22Rv1 (cell line): ENCODE results near the gene SLC1A1.
"Not testable (repeated sequence)": the region's sequence is repeated elsewhere in the genome, so short reads cannot be mapped to it uniquely, and the experiment has no call there.

Experiments
- H3K27ac ChIP-seq: fragments of 450-650 bp; 2 replicates; pipeline ENCODE4 v1.5.1; 2017
- ZFX ChIP-seq: fragments of 450-650 bp; IDR thresholded peaks from 2 replicates; pipeline ENCODE4 v1.6.1; 2017; ENCODE audit warnings: antibody characterized with exemption, borderline replicate concordance
- TF ChIP-seq, protein P1 (sequence below): fragments of 450-650 bp; IDR thresholded peaks from 2 replicates; pipeline ENCODE4 v1.5.1; 2017; ENCODE audit warnings: mild to moderate bottlenecking

Gene SLC1A1

DNA sequence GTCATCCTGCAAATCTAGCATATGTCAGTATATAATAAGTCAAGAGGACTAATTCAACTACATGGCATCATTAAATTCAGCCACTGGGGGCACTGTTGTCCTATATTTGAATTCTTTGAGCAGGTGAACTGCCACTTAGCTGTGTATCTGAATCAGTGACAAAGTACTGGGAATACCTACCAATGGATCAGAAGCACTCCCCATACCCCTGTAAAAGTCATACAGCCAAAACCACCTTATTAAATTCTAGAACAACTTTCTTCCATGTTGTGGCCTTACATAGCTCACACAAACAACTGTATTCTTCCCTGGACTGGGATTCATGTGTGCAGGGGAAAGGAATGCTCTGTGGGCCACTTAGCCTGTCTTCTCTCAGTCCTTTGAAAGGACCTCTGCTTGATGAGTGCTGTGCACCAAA, 114.4 kb downstream of the SLC1A1 start:
- TF ChIP-seq, protein P1, sequence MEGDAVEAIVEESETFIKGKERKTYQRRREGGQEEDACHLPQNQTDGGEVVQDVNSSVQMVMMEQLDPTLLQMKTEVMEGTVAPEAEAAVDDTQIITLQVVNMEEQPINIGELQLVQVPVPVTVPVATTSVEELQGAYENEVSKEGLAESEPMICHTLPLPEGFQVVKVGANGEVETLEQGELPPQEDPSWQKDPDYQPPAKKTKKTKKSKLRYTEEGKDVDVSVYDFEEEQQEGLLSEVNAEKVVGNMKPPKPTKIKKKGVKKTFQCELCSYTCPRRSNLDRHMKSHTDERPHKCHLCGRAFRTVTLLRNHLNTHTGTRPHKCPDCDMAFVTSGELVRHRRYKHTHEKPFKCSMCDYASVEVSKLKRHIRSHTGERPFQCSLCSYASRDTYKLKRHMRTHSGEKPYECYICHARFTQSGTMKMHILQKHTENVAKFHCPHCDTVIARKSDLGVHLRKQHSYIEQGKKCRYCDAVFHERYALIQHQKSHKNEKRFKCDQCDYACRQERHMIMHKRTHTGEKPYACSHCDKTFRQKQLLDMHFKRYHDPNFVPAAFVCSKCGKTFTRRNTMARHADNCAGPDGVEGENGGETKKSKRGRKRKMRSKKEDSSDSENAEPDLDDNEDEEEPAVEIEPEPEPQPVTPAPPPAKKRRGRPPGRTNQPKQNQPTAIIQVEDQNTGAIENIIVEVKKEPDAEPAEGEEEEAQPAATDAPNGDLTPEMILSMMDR: peak; percentile 81
- TF ChIP-seq ZFX: no peak
- no peak overlapping the region for H3K27ac ChIP-seq

DNA sequence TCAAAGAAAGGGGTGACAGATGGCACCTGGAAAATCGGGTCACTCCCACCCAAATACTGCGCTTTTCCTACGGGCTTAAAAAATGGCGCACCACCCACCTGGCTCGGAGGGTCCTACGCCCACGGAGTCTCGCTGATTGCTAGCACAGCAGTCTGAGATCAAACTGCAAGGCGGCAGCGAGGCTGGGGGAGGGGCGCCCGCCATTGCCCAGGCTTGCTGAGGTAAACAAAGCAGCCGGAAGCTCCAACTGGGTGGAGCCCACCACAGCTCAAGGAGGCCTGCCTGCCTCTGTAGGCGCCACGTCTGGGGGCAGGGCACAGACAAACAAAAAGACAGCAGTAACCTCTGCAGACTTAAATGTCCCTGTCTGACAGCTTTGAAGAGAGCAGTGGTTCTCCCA, 115.8 kb downstream of the SLC1A1 start:
- not testable (repeated sequence) for H3K27ac ChIP-seq

DNA sequence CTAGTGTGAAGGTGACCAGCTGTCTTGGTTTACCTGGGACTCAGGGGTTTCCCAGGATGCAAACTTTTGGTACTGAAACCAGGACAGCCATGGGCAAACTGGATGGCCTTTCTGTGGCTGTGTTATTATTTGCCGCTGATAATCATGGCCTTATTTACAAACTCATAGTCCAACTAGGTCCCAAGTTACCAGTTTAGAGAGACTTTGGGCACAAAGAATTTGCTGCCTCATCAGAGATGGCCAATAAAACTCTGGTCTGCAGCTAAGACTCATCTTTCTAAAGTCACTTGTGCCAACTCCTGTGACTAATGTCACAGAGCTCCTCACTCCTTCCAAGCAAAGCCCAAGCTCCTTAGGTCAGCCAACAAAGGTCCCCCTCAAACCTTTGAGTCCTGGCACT, 124.4 kb downstream of the SLC1A1 start:
- H3K27ac ChIP-seq: no peak overlapping the region
- TF ChIP-seq, protein P1: no peak
- TF ChIP-seq ZFX: no peak

DNA sequence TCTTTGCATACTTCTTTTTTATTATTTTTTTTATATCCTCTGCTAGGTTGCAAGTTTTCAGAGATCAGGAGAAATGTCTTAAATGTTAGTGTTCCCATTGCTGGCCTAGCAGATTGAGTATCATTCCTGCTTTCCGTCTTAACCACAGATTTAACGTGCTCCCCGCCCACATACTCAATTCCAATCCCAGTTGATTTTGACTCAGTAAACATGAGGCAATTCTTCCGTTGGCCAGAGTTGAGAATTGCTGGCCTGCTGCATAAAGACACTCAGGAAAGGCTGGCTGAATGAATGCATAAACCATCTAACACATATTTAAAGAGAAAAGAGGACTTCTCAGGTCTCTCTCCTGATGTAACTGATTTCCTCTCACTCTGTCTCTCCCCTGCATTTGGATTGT, 125.0 kb downstream of the SLC1A1 start:
- no peak for TF ChIP-seq ZFX
- TF ChIP-seq, protein P1: no peak

DNA sequence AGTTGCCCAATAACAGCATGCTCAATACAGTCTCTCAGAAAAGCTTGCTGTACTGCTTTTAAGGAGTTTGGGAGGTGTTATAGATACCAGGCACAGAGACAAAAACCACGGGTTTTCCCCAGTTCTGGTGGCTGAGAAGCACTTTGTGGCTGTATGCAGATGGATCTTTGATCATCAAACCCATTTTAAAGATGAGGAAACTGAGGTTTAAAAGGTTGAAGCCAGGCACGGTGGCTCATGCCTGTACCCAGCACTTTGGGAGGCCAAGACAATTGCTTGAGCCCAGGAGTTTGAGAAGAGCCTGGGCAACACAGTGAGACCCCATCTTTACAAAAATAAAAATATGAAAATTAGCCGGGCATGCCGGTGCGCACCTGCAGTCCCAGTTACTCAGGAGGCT, 125.5 kb downstream of the SLC1A1 start:
- no peak for TF ChIP-seq ZFX
- TF ChIP-seq, protein P1: no peak

More for the DNA sequence above, 125.0 kb downstream of the SLC1A1 start:
- H3K27ac ChIP-seq: no peak overlapping the region

DNA sequence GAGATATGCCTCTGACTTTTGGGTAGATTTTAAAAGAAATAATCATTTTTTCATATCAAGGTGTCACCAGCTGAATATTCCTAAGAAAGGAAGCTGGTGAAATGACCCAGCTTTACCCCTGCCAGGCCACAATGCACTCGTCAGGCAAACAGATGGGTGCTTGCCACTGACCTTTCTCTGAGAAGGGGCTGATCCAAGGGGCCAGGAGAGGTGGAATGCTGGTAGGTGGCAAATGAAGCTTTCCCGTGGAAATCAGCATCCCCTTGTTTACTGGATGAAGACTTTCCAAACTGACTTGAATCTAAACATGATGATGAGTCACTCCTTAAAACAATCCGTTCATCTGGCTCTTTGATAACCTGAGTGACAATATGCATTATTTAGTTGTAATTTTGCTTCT, 127.5 kb downstream of the SLC1A1 start:
- TF ChIP-seq ZFX: no peak
- TF ChIP-seq, protein P1: no peak
- H3K27ac ChIP-seq: no peak overlapping the region

More for the DNA sequence above, 125.5 kb downstream of the SLC1A1 start:
- H3K27ac ChIP-seq: no peak overlapping the region

DNA sequence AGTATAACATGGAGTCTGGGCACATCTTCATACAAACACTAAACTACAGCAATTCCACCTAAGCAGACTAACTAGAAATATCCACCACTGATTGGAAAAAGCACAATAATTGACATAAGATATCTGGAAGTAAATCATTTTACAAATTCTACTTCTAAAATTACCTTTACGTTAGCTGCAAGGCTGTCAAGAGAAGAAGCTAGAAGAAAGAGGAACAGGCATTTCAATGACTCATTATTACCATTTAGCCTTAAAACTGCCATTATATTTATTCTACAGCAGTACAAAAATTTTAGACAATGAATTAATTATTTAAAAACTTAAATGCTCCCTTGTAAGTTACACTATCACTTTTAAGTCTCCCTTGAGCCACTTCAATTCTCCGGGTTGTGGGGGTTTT, 128.4 kb downstream of the SLC1A1 start:
- TF ChIP-seq, protein P1: no peak
- TF ChIP-seq ZFX: no peak
- H3K27ac ChIP-seq: no peak overlapping the region

DNA sequence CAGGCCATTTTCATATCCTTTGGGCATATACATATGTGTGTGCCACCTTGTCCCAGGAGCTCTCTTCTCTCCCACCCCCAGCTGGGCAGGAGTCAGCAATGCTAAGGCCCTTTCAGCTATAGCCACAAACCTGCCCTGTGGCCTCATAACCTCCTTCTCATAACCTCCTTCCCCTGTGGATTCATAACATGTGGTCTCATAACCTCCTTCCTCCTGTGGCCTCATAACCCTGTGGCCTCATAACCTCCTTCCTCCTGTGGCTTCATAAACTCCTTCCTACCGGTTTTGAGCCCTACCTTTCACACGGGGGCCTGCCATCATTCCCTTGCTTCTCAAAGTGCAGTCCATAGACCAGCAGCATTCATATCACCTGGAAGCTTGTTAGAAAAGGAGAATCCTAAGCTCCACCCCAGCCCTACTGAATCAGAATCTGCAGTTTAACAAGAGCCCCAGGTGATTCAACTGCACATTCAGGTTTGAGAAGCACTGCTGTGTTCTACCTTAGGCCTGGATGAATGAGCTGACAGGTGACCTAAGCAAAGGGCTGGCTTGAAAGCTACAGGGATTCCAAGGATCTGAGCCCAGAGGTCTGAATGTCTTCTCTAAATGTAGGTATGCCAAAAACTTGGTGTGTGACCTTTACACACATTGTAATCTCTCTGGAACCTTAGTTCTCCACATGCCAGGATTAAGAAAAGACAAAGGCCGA, 129.9 kb downstream of the SLC1A1 start:
- H3K27ac ChIP-seq: no peak overlapping the region
- TF ChIP-seq ZFX: no peak
- TF ChIP-seq, protein P1: no peak
